Neural cell (in vitro differentiated cells): ENCODE measurements around the gene CFAP47. TPM values are rescaled to one million over a fixed set of nuclear protein-coding genes. Genes with fewer than 3 reads are reported as not detected.

ENCODE experiments used
- H2AFZ ChIP-seq: fragments of 200-600, 300-800 bp; sonication (generic), shearing (Covaris generic); 2 replicates; pipeline ENCODE4 v1.6.0; 2014; ENCODE audit warnings: low read depth, mild to moderate bottlenecking, antibody characterized with exemption, low read length, moderate library complexity
- H3F3A ChIP-seq: fragments of 200-600 bp; shearing (Covaris generic); 2 replicates; pipeline ENCODE4 v1.6.1; 2016; ENCODE audit warnings: mild to moderate bottlenecking, moderate library complexity, mixed read lengths, antibody characterized with exemption, low read length; ENCODE audit not compliant: insufficient read depth, poor library complexity, severe bottlenecking
- H3K27ac ChIP-seq: fragments of 200-600, 300-800 bp; sonication (generic), shearing (Covaris generic); 2 replicates; pipeline ENCODE4 v1.5.1; 2014; ENCODE audit warnings: mild to moderate bottlenecking, low read length, moderate library complexity
- H3K27me3 ChIP-seq: fragments of 300-800, 200-600 bp; sonication (generic), shearing (Covaris generic); 2 replicates; pipeline ENCODE4 v1.6.0; 2014; ENCODE audit warnings: mild to moderate bottlenecking, low read depth, low read length, moderate library complexity; ENCODE audit not compliant: insufficient read depth
- H3K36me3 ChIP-seq: fragments of 300-800, 200-600 bp; sonication (generic), shearing (Covaris generic); 2 replicates; pipeline ENCODE4 v1.5.1; 2014; ENCODE audit warnings: mild to moderate bottlenecking, antibody characterized with exemption, low read length, moderate library complexity; ENCODE audit not compliant: insufficient read depth
- H3K4me2 ChIP-seq: fragments of 300-800, 200-600 bp; sonication (generic), shearing (Covaris generic); 2 replicates; pipeline ENCODE4 v1.6.0; 2014; ENCODE audit warnings: mild to moderate bottlenecking, low read length
- H3K4me3 ChIP-seq: fragments of 300-800, 200-600 bp; sonication (generic), shearing (Covaris generic); 2 replicates; pipeline ENCODE4 v1.5.1; 2014; ENCODE audit warnings: mild to moderate bottlenecking, low read length, moderate library complexity
- H3K79me2 ChIP-seq: fragments of 200-600 bp; shearing (Covaris generic); replicated peaks from 2 replicates; pipeline ENCODE4 v1.6.0; 2014; ENCODE audit warnings: mild to moderate bottlenecking, low read length, moderate library complexity; ENCODE audit not compliant: insufficient read depth
- H3K9ac ChIP-seq: fragments of 300-800, 200-600 bp; sonication (generic), shearing (Covaris generic); 2 replicates; pipeline ENCODE4 v1.6.1; 2016; ENCODE audit warnings: mild to moderate bottlenecking, low read length, mixed read lengths
- H3K9me2 ChIP-seq: fragments of 200-600 bp; shearing (Covaris generic); 2 replicates; pipeline ENCODE4 v1.6.1; 2016; ENCODE audit warnings: mild to moderate bottlenecking, low read length, mixed read lengths; ENCODE audit not compliant: insufficient read depth
- H3K9me3 ChIP-seq: fragments of 200-600, 300-800 bp; sonication (generic), shearing (Covaris generic); 2 replicates; pipeline ENCODE4 v1.6.1; 2016; ENCODE audit warnings: mild to moderate bottlenecking, mixed run types, low read length, moderate library complexity, mixed read lengths
- H4K20me1 ChIP-seq: fragments of 200-600 bp; shearing (Covaris generic); 2 replicates; pipeline ENCODE4 v1.6.1; 2016; ENCODE audit warnings: mild to moderate bottlenecking, mixed run types; ENCODE audit not compliant: insufficient read depth
- CTCF ChIP-seq: fragments of 450-650 bp; IDR thresholded peaks from 2 replicates; pipeline ENCODE4 v1.5.1; 2014; ENCODE audit warnings: antibody characterized with exemption, mild to moderate bottlenecking, moderate library complexity; ENCODE audit not compliant: poor library complexity, severe bottlenecking
- EP300 ChIP-seq: fragments of 450-650 bp; conservative IDR thresholded peaks from 2 replicates; pipeline ENCODE4 v1.6.1; 2014; ENCODE audit warnings: antibody characterized with exemption, mild to moderate bottlenecking, moderate library complexity; ENCODE audit not compliant: poor library complexity, severe bottlenecking
- EZH2 ChIP-seq: fragments of 200-600, 300-800 bp; shearing (Covaris generic), sonication (generic); IDR thresholded peaks from 2 replicates; pipeline ENCODE4 v1.6.1; 2014; ENCODE audit warnings: antibody characterized with exemption, low read length, borderline replicate concordance, mild to moderate bottlenecking; ENCODE audit not compliant: insufficient read depth, poor library complexity, severe bottlenecking
- MXI1 ChIP-seq: fragments of 450-650 bp; conservative IDR thresholded peaks from 2 replicates; pipeline ENCODE4 v1.6.1; 2014; ENCODE audit warnings: antibody characterized with exemption, mild to moderate bottlenecking; ENCODE audit not compliant: poor library complexity, severe bottlenecking
- POLR2AphosphoS5 ChIP-seq: IDR thresholded peaks from 2 replicates; pipeline ENCODE4 v1.6.1; 2012
- RAD21 ChIP-seq: fragments of 450-650 bp; conservative IDR thresholded peaks from 2 replicates; pipeline ENCODE4 v1.6.1; 2014; ENCODE audit warnings: antibody characterized with exemption, mild to moderate bottlenecking, moderate library complexity
- REST ChIP-seq: IDR thresholded peaks from 2 replicates; pipeline ENCODE4 v1.6.1; 2012; ENCODE audit warnings: borderline replicate concordance
- SMC3 ChIP-seq: fragments of 450-650 bp; conservative IDR thresholded peaks from 2 replicates; pipeline ENCODE4 v1.6.1; 2014; ENCODE audit warnings: antibody characterized with exemption, mild to moderate bottlenecking, moderate library complexity; ENCODE audit not compliant: poor library complexity
- TAF1 ChIP-seq: IDR thresholded peaks from 2 replicates; pipeline ENCODE4 v1.6.1; 2012; ENCODE audit warnings: low read depth
- polyA plus RNA-seq: library from polyadenylated mRNA; depleted of rRNA; stranded (reverse); fragments of >200 nt; gene quantifications from 2 replicates; pipeline ENCODE4 v1.2.3, GENCODE V29; 2014

Gene CFAP47
- polyA plus RNA-seq, 1 donor from 2014 or later: not detected

GRCh38 chrX:36383495-36383894, 464.0 kb downstream of the CFAP47 start:
- H3K36me3 ChIP-seq: no peaks in the 10 kb centered on the region
- H3K79me2 ChIP-seq: no peaks in the 10 kb centered on the region
- no peak overlapping the region for H3K9ac ChIP-seq
- H4K20me1 ChIP-seq: no peaks in the 10 kb centered on the region
- no peak overlapping the region for H3K4me3 ChIP-seq
- no peaks in the 10 kb centered on the region for H3K27me3 ChIP-seq
- H3K27ac ChIP-seq: no peak overlapping the region
- no peak for TF ChIP-seq REST
- no peak for TF ChIP-seq POLR2AphosphoS5
- no peak for TF ChIP-seq TAF1
- TF ChIP-seq SMC3: no peak
- TF ChIP-seq EP300: no peak
- no peak for TF ChIP-seq CTCF
- no peak for TF ChIP-seq RAD21
- TF ChIP-seq MXI1: no peak
- TF ChIP-seq EZH2: no peak
- H2AFZ ChIP-seq: no peak overlapping the region
- H3K9me3 ChIP-seq: no peaks in the 10 kb centered on the region
- no peaks in the 10 kb centered on the region for H3K9me2 ChIP-seq
- H3F3A ChIP-seq: no peaks in the 10 kb centered on the region
- H3K4me2 ChIP-seq: no peak overlapping the region

DNA sequence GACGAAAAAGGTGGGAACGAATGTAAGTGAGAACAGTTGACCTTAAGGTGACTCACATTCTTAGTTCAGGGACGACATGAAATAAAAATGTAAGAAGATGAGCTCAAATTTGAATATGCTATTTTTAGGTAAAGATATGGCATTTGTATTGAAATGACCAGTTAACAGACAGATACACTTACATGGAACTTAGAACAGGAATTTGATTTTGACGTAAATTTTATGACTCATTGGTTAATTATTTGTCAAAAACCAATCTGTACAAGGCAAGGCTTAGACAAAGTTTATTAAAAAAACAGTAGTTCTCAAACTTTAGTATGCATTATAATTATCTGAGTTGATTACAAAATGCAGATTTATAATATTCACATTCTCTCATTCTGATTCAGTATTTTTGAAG, 469.4 kb downstream of the CFAP47 start:
- H3K79me2 ChIP-seq: no peaks in the 10 kb centered on the region
- H2AFZ ChIP-seq: no peak overlapping the region
- H3K4me3 ChIP-seq: no peak overlapping the region
- no peak overlapping the region for H3K4me2 ChIP-seq
- no peaks in the 10 kb centered on the region for H3K36me3 ChIP-seq
- H3K9ac ChIP-seq: no peak overlapping the region
- H3F3A ChIP-seq: no peaks in the 10 kb centered on the region
- no peaks in the 10 kb centered on the region for H4K20me1 ChIP-seq
- no peak overlapping the region for H3K27ac ChIP-seq
- H3K27me3 ChIP-seq: no peaks in the 10 kb centered on the region
- H3K9me3 ChIP-seq: no peaks in the 10 kb centered on the region
- H3K9me2 ChIP-seq: no peaks in the 10 kb centered on the region
- no peak for TF ChIP-seq EP300
- TF ChIP-seq POLR2AphosphoS5: no peak
- no peak for TF ChIP-seq REST
- no peak for TF ChIP-seq CTCF
- TF ChIP-seq MXI1: no peak
- TF ChIP-seq SMC3: no peak
- no peak for TF ChIP-seq TAF1
- TF ChIP-seq RAD21: no peak
- no peak for TF ChIP-seq EZH2
